Esophagus (tissue), 2 donors: ENCODE data around the gene COQ4. TPM values are rescaled to one million over a fixed set of nuclear protein-coding genes. Genes with fewer than 3 reads are reported as not detected.
"Not testable (repeated sequence)": the region's sequence is repeated elsewhere in the genome, so short reads cannot be mapped to it uniquely, and the experiment has no call there.

ENCODE experiments used
- H3K27ac ChIP-seq, 2 donors: one replicate each; pipeline ENCODE4 v1.5.1; 2013; ENCODE audit warnings: low read depth in 2 of 2, mild to moderate bottlenecking in 2 of 2, inconsistent platforms in 1 of 2, low read length in 1 of 2, moderate library complexity in 1 of 2
- H3K27me3 ChIP-seq, 2 donors: one replicate each; pipeline ENCODE4 v1.6.1; 2013; ENCODE audit warnings: low read length in 2 of 2, control low read depth in 1 of 2, mild to moderate bottlenecking in 1 of 2; ENCODE audit not compliant: insufficient read depth in 2 of 2, control insufficient read depth in 1 of 2
- H3K36me3 ChIP-seq, 2 donors: one replicate each; pipeline ENCODE4 v1.6.1; 2013; ENCODE audit warnings: low read length in 1 of 2; ENCODE audit not compliant: control insufficient read depth in 2 of 2, insufficient read depth in 2 of 2
- H3K4me1 ChIP-seq, 2 donors: one replicate each; pipeline ENCODE4 v1.6.1; 2013; ENCODE audit warnings: low read length in 1 of 2; ENCODE audit not compliant: control insufficient read depth in 2 of 2, insufficient read depth in 2 of 2
- H3K4me3 ChIP-seq, 2 donors: one replicate each; pipeline ENCODE4 v1.5.1; 2013; ENCODE audit warnings: low read length in 2 of 2, mild to moderate bottlenecking in 2 of 2, low read depth in 1 of 2, moderate library complexity in 1 of 2
- H3K9me3 ChIP-seq, 2 donors: one replicate each; pipeline ENCODE4 v1.6.1; 2013; ENCODE audit warnings: mild to moderate bottlenecking in 2 of 2, low read depth in 1 of 2, low read length in 1 of 2, moderate library complexity in 1 of 2; ENCODE audit not compliant: control insufficient read depth in 2 of 2, insufficient read depth in 1 of 2
- WGBS, 2 donors: extraction: QIAGEN DNeasy Blood & Tissue Kit; methylation state at CpG; one replicate each; pipeline ENCODE4 v1.1.7; 2013; 5-methylcytosine and 5-hydroxymethylcytosine counted together
- polyA plus RNA-seq, 2 donors: library from polyadenylated mRNA; stranded (reverse); fragments of 200-250 nt; gene quantifications; one replicate each; pipeline ENCODE4 v1.2.3, GENCODE V29; 2013
- donor health status: healthy with polysubstance abuse.
- donor health status: Bipolar disorder and iron deficiency.

Gene COQ4
- polyA plus RNA-seq, 2 donors, result 63.2 to 73.6 TPM

- H3K4me3 ChIP-seq, H3K4me1 ChIP-seq, H3K27me3 ChIP-seq, H3K9me3 ChIP-seq: not testable (repeated sequence)
- WGBS, 2 donors, result 89 to 93% methylated on average over 15 of the region's 15 CpGs
- peaks cover 6 to 13% of the 10 kb centered on the region in 2 donors for H3K36me3 ChIP-seq
- H3K27ac ChIP-seq, result peak overlapping the region; percentile 97 to 98
Measured at GRCh38 chr9:128338852-128339614, 16.4 kb downstream of the COQ4 start.

GRCh38 chr9:128339761-128340690 lies 17.4 kb downstream of the COQ4 start, which contains the start of gene SLC27A4:
Gene SLC27A4 (plus strand): TSS chr9:128340527. CDS start chr9:128343133, 2,606 bp downstream.
- peaks cover 7 to 20% of the 10 kb centered on the region in 2 donors for H3K36me3 ChIP-seq
- peak within 1 kb of the TSS; percentile 82 to 88 for H3K4me3 ChIP-seq
- no peaks in the 10 kb centered on the region for H3K4me1 ChIP-seq
- no peaks in the 10 kb centered on the region for H3K9me3 ChIP-seq
- H3K27ac ChIP-seq, result peak within 1 kb of the TSS; percentile 97 to 98
- 4 to 7% methylated on average over 46 to 75 of the region's 75 CpGs for WGBS, 2 donors
- no peaks in the 10 kb centered on the region for H3K27me3 ChIP-seq

GRCh38 chr9:128340691-128341434 lies 18.2 kb downstream of the COQ4 start:
- Histone ChIP-seq H3K27ac (peak overlapping the region; percentile 97 to 98), H3K4me1 (no peaks in the 10 kb centered on the region), H3K4me3 (peak overlapping the region; percentile 82 to 88), H3K27me3 (no peaks in the 10 kb centered on the region), H3K9me3 (no peaks in the 10 kb centered on the region), H3K36me3 (peaks cover 7 to 27% of the 10 kb centered on the region in 2 donors)
- WGBS, 2 donors, result 1% methylated on average over 36 to 48 of the region's 48 CpGs

GRCh38 chr9:128341435-128341849 lies 18.8 kb downstream of the COQ4 start:
- WGBS, 2 donors, result 30 to 32% methylated on average over 13 of the region's 13 CpGs
- Histone ChIP-seq H3K27ac (peak overlapping the region; percentile 97 to 98), H3K4me1 (no peaks in the 10 kb centered on the region), H3K36me3 (peaks cover 7 to 29% of the 10 kb centered on the region in 2 donors), H3K27me3 (no peaks in the 10 kb centered on the region), H3K4me3 (peak overlapping the region; percentile 82 to 88), H3K9me3 (no peaks in the 10 kb centered on the region)

GRCh38 chr9:128342971-128343680 lies 20.5 kb downstream of the COQ4 start:
- H3K4me1 ChIP-seq, result no peaks in the 10 kb centered on the region
- H3K27me3 ChIP-seq, result no peaks in the 10 kb centered on the region
- H3K9me3 ChIP-seq, result no peaks in the 10 kb centered on the region
- 94 to 96% methylated on average over 8 of the region's 8 CpGs for WGBS, 2 donors
- no peak overlapping the region for H3K4me3 ChIP-seq
- H3K36me3 ChIP-seq, result peaks cover 11 to 39% of the 10 kb centered on the region in 2 donors
- no peak overlapping the region for H3K27ac ChIP-seq

- no peak overlapping the region for H3K27ac ChIP-seq
- no peaks in the 10 kb centered on the region for H3K9me3 ChIP-seq
- no peaks in the 10 kb centered on the region for H3K27me3 ChIP-seq
- no peaks in the 10 kb centered on the region for H3K4me1 ChIP-seq
- H3K36me3 ChIP-seq, result peaks cover 16 to 46% of the 10 kb centered on the region in 2 donors
- H3K4me3 ChIP-seq, result no peak overlapping the region
- 92 to 97% methylated on average over 4 of the region's 4 CpGs for WGBS, 2 donors
Measured at GRCh38 chr9:128343855-128344254, 21.2 kb downstream of the COQ4 start.

GRCh38 chr9:128344931-128345605 lies 22.4 kb downstream of the COQ4 start:
- no peaks in the 10 kb centered on the region for H3K9me3 ChIP-seq
- H3K27me3 ChIP-seq, result no peaks in the 10 kb centered on the region
- WGBS, 2 donors, result 92 to 95% methylated on average over 28 of the region's 28 CpGs
- no peak overlapping the region for H3K27ac ChIP-seq
- peaks cover 23 to 57% of the 10 kb centered on the region in 2 donors for H3K36me3 ChIP-seq
- no peak overlapping the region for H3K4me3 ChIP-seq
- H3K4me1 ChIP-seq, result no peaks in the 10 kb centered on the region

GRCh38 chr9:128349125-128349524 lies 26.5 kb downstream of the COQ4 start:
- H3K36me3 ChIP-seq, result peaks cover 16 to 60% of the 10 kb centered on the region in 2 donors
- H3K4me3 ChIP-seq, result no peak overlapping the region
- H3K9me3 ChIP-seq, result no peaks in the 10 kb centered on the region
- no peak overlapping the region for H3K27ac ChIP-seq
- no peaks in the 10 kb centered on the region for H3K27me3 ChIP-seq
- WGBS, 2 donors, result 76 to 79% methylated on average over 2 of the region's 2 CpGs
- no peaks in the 10 kb centered on the region for H3K4me1 ChIP-seq
